Measurements from ENCODE around the gene IQGAP3. TPM values are rescaled to one million over a fixed set of nuclear protein-coding genes. Genes with fewer than 3 reads are reported as not detected.

IQGAP3 gene
- total RNA-seq, 4 donors from 2014 or later, result 1.7 to 9.4 (median 2.9) TPM

- WGBS, 2 donors (ENCODE audit: low coverage in 1 of 2), result 93% methylated on average over 8 of the region's 8 CpGs; no CpG with 5 or more reads in 1 of the 2 donors
- TF ChIP-seq POLR2A (IDR thresholded peaks at IDR 0.05), result no peak
These were observed 43.4 kb downstream of the IQGAP3 start for GRCh38 chr1:156528875-156529425.

GRCh38 chr1:156528231-156528630 lies 44.1 kb downstream of the IQGAP3 start:
- DNase-seq, result no peak

More at GRCh38 chr1:156528875-156529425, 43.4 kb downstream of the IQGAP3 start:
- Histone ChIP-seq H3K9me3 (no peaks in the 10 kb centered on the region), H3K27me3 (no peaks in the 10 kb centered on the region), H3K27ac (no peak overlapping the region), H3K4me1 (peaks cover 0 to 17% (median 4%) of the 10 kb centered on the region in 4 donors), H3K4me3 (no peak overlapping the region), H3K36me3 (no peaks in the 10 kb centered on the region)
- in situ Hi-C loops (cut with MboI; ENCODE audit: low pct_ligation_motif_present in 1 of 4, low pct_unique_long_range_greater_than_20kb in 1 of 4, low sequenced_read_pairs in 3 of 4), result no loop called here
- intact Hi-C loops (cut with DNase I; ENCODE audit: low total_unique reads), result no loop called here
- no peak for DNase-seq

GRCh38 chr1:156527584-156527983 lies 44.8 kb downstream of the IQGAP3 start:
- Histone ChIP-seq H3K4me1 (peaks cover 0 to 17% (median 4%) of the 10 kb centered on the region in 4 donors), H3K36me3 (no peaks in the 10 kb centered on the region), H3K9me3 (no peaks in the 10 kb centered on the region), H3K27ac (no peak overlapping the region), H3K27me3 (no peaks in the 10 kb centered on the region), H3K4me3 (no peak overlapping the region)
- in situ Hi-C loops (cut with MboI; ENCODE audit: low pct_ligation_motif_present in 1 of 4, low pct_unique_long_range_greater_than_20kb in 1 of 4, low sequenced_read_pairs in 3 of 4), result no loop called here
- WGBS, 2 donors (ENCODE audit: low coverage in 1 of 2), result 91% methylated on average over 2 of the region's 2 CpGs; no CpG with 5 or more reads in 1 of the 2 donors
- intact Hi-C loops (cut with DNase I; ENCODE audit: low total_unique reads), result no loop called here
- TF ChIP-seq POLR2A (IDR thresholded peaks at IDR 0.05), result no peak
- TF ChIP-seq CTCF (IDR thresholded peaks at IDR 0.05), result no peak
- no peak for TF ChIP-seq POLR2AphosphoS5 (IDR thresholded peaks at IDR 0.05)
- no peak for TF ChIP-seq EP300 (IDR thresholded peaks at IDR 0.05; ENCODE audit: low read depth)
- DNase-seq, result no peak

More at GRCh38 chr1:156528231-156528630, 44.1 kb downstream of the IQGAP3 start:
- no peak overlapping the region for H3K4me3 ChIP-seq
- in situ Hi-C loops (cut with MboI; ENCODE audit: low pct_ligation_motif_present in 1 of 4, low pct_unique_long_range_greater_than_20kb in 1 of 4, low sequenced_read_pairs in 3 of 4), result no loop called here
- H3K27ac ChIP-seq, result no peak overlapping the region
- WGBS, 2 donors (ENCODE audit: low coverage in 1 of 2), result 91 to 94% methylated on average over 4 to 5 of the region's 5 CpGs
- H3K4me1 ChIP-seq, result peaks cover 0 to 17% (median 4%) of the 10 kb centered on the region in 4 donors
- TF ChIP-seq CTCF (IDR thresholded peaks at IDR 0.05), result no peak
- TF ChIP-seq POLR2A (IDR thresholded peaks at IDR 0.05), result no peak
- TF ChIP-seq POLR2AphosphoS5 (IDR thresholded peaks at IDR 0.05), result no peak
- intact Hi-C loops (cut with DNase I; ENCODE audit: low total_unique reads), result no loop called here
- no peaks in the 10 kb centered on the region for H3K36me3 ChIP-seq
- H3K27me3 ChIP-seq, result no peaks in the 10 kb centered on the region
- no peaks in the 10 kb centered on the region for H3K9me3 ChIP-seq

- H3K4me1 ChIP-seq, result peaks cover 0 to 17% (median 4%) of the 10 kb centered on the region in 4 donors
- H3K4me3 ChIP-seq, result no peak overlapping the region
- WGBS, 2 donors (ENCODE audit: low coverage in 1 of 2), result 97 to 100% methylated on average over 1 to 2 of the region's 2 CpGs
- no peak for TF ChIP-seq CTCF (IDR thresholded peaks at IDR 0.05)
- TF ChIP-seq POLR2AphosphoS5 (IDR thresholded peaks at IDR 0.05), result no peak
- no peak for TF ChIP-seq POLR2A (IDR thresholded peaks at IDR 0.05)
- no peak for TF ChIP-seq EP300 (IDR thresholded peaks at IDR 0.05; ENCODE audit: low read depth)
- H3K27ac ChIP-seq, result no peak overlapping the region
- H3K27me3 ChIP-seq, result no peaks in the 10 kb centered on the region
- in situ Hi-C loops (cut with MboI; ENCODE audit: low pct_ligation_motif_present in 1 of 4, low pct_unique_long_range_greater_than_20kb in 1 of 4, low sequenced_read_pairs in 3 of 4), result no loop called here
- intact Hi-C loops (cut with DNase I; ENCODE audit: low total_unique reads), result no loop called here
- H3K36me3 ChIP-seq, result no peaks in the 10 kb centered on the region
- H3K9me3 ChIP-seq, result no peaks in the 10 kb centered on the region
- no peak for DNase-seq
These were observed 46.4 kb downstream of the IQGAP3 start for GRCh38 chr1:156525856-156526489.

Data from transverse colon (tissue), 4 donors.